Activated CD8-positive, alpha-beta memory T cell treated with anti-CD3 and anti-CD28 coated beads, Interleukin-2, amount 50 U/mL, for 1 hour (primary cell): ENCODE results near the gene RAPGEF2.
"Not testable (repeated sequence)": the region's sequence is repeated elsewhere in the genome, so short reads cannot be mapped to it uniquely, and the experiment has no call there.

Experiments
- DNase-seq: peaks from one replicate; pipeline ENCODE4 v3.0.0-alpha.2; 2020; ENCODE audit errors: extremely low read depth

The RAPGEF2 gene

DNA sequence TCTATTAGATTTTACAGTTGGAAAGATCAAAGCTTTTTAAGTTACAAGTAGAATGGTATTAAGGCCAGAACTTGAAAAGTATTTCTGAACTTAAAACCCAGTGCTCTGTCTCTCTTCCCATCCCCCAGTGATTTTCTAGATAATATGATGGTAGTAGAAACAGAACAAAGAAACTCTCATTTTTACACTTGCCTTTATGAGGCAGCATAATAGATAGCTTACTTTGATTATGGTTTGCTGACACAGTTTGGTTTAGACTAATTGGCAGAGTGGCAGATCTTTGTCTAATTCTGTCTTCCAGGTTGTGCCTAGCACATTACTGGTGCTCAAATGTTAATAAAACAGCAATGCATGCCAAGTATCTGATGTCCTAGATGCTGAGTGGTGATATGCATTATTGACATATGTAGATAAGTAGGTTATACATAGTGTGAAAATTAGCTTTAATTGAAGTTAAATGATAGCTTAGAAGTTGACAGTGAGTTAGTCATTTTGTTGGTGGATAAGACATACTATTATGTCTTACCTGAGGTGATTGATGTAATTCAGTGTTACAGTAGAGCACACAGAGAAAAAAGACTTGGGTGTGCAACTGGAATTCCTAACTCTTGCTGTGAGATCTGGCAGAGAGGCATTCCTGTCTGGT, 4.3 kb upstream of the RAPGEF2 start:
- DNase-seq = no peak

DNA sequence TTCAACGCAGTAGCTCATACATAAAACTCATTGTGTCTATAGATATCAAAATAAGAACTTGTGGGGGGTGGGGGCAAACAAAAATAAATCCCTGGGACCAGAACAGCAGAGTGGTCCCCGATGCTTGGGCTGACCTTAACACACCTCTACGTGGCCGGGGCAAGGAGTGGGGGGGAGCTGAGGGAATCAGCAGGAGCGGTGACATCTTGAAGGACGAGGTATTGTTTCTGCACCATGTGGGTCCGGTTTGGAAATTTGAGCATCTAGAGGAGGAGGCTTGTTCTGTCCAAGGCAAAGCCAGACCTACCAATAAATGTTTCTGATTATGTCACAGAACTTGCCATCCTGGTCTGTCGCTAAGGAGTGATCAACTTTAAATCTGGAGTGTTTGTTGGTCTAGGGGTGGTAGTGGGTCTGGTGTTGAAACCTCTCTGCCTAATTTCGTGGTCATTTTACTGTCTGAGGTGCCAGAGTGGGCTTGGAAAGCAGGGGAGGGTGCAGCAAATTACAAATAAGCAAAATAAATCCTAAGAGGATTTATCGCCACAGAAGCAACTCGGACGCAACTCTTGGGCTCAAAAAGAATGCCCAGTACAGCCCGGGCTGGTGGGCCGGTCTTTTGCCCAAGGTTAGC, 774 bp upstream of the RAPGEF2 start:
- no peak for DNase-seq

DNA sequence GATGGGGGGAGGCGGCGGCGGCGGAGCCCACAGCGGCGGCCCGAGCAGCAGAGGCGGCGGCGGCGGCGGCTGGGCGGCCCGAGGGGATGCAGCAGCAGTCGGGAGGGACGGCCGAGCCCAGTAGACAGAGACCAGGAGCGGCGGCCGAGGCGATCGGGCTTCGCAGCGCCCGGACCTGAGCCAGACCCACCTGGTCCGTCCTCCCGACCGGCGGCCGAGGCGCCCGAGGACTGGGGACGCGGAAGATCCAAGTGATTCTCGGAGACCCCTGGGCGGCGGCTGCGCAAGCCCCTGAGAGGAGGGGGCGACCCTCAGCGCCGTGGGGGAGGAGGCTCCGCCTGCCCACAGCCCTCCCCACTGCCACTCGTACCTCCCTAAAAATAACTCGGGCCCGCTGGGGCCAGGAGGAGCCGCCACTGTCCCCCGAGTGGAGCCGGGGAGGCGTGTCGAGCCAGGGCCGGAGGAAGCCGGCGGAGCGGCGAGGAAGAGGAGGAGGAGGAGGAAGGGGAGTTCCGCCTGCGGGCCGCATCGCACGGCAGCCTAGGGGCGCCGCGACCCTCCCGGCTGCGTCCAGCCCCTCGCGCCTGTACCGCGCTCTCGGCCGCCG, 608 bp downstream of the RAPGEF2 start:
- no peak for DNase-seq

DNA sequence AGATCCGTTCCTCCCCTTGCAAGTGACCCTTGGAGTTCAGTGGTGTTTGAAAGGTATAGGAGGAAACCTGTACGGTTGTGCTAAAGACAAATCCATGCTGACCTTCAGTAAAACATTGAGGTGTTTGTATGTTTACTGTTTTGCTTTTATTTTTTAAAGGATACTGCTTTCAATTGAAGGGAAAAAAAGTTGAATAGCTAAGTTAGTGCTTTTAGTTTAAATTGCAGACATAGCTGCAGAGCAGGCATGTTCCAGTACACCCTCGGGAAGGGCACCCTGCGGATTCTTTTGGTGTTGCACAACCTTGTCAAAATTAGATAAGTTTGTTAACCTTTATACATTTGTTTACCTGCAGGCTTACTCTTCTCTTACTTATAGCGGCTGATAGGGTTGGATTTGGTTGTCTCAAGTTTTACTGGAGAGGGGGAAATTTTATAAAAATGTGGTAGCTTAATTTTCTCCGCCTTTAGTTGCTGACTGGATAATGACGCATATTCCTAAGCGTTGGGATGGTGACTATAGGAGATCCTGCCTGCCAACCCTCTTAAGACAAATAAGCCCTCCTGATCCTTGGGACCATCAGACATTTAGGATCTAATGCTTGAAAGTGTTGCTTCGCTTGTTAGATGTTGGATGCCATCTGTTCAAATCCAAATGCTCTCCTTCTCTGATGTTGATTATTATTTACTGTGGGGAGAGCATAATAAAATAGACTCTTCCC, 2.0 kb downstream of the RAPGEF2 start:
- no peak for DNase-seq

DNA sequence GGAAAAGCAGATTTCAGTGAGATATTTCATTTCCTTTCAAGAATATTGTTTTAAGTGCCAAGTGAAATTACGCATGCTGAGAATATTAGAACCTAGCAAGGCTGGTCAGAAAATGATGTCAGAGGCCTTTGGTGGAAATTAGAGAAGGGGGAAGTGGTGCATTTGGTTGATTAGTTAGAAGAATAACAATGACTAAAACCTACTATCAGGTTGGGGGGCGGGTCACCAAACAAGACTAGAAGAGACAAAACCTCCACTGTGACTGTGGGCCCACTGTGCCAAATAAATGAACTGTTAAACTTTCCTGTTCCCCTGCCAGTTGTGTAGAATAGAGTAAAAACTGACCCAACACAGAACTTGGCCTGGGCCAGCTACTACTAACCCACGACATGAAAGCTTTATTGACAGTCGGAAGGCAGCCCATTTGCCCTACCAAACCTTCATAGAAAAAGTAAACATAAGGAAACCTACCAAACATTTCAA, 2.9 kb downstream of the RAPGEF2 start:
- no peak for DNase-seq

DNA sequence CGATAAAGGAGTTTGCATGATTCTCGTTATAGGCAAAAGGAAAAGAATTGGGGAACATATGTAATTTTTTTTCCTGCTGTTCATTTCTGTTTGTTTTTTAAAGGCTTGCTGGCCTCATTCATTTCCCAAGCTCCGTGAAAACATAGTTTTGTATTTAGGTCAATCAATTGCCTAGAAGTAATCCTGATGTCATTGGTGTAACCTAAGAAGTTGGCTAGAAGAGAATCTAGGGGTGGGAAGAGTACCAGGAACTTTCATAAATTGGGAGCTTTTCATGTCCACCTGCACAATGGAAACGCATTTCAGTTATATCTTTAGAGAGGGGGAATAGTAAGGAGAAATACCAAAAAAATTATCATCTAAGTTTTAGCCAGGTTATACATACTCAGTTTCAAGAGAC, 3.8 kb downstream of the RAPGEF2 start:
- no peak for DNase-seq

DNA sequence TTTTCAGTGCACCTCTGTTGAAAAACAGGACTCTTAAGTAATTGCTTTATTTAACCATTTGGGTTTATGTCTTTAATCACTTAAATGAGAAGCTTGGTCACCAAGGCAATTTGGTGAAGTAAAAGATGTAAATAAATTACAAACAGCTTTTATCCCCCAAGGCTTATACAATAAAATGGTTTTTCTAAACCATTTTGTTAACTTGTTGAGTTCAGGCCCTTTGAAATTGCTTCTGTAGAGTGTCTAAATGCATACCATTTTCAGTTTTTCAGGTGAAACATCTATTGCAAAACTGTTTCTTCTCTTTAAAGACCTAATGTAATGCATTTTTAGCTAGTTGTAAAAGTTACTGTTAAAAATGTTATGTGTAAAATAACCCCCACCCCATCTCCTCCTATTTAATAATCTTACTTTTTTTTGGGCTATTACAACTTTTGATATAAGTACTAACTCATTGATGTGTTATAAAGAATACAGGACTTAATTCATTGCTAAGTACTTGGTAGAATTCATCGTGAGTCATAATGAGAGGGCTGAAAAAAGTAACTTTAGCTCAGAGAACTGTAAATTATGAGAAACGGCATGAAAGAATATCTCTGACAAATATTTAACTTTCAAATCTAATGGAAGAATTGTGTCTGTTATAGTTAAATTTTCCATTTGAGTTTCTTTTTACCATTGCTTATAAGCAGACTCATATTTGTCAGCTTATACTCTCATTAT, 4.5 kb downstream of the RAPGEF2 start:
- no peak for DNase-seq

DNA sequence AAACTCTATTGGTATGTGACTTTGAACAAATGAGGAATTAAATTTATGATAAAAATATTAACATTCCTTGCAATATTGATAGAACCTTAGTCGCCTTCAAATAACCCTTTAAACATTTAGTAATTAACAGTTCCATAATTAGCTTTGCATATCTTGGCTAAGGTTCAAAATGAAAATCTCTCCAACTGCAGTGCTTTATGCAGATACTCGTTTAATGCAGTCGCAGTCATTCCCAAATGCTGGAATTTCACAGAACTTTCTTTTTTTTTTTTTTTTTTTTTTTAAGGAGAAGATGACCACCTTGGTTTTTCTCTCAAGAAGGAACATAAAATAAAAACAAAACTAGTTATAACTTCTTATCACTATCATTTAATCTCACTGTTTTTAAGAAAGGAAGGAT, 5.2 kb downstream of the RAPGEF2 start:
- no peak for DNase-seq

DNA sequence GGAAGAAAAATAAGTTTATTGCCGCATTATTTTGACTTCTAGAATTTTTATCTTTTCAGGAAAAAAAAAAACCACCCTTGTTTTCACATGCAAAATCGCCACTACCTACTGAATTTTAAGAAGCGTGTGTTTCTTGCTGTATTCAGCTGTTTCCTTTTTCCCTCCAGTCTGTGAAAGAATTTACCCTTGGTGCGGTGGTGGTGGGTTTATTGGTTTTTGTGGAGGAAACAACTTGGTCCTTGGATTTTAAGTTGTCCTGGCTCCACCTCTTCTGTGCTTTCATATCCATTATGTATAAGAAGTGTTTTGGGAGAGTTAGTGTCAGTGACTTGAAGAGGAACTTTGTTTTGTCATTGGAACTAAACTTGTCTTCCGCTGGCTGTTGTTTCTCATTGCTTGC, 8.1 kb downstream of the RAPGEF2 start:
- no peak for DNase-seq

DNA sequence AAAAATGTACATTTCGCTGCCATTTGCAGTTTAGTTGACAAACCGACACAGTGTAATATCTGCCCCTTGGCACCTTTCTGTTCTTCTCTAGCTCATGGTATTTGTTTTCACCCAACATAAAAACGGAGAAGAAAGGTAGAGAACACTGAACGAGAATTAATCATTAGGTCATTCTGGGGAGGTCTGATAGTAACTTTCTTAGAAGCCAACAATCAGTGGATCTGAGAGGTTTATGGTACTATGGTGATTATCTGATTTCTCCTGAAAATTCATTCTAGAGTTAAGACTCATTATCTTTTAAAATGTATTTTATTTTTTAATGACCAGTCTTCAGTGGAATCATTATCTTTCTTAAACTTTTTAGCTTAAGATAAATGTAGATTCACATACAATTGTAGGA, 8.5 kb downstream of the RAPGEF2 start:
- DNase-seq = no peak

DNA sequence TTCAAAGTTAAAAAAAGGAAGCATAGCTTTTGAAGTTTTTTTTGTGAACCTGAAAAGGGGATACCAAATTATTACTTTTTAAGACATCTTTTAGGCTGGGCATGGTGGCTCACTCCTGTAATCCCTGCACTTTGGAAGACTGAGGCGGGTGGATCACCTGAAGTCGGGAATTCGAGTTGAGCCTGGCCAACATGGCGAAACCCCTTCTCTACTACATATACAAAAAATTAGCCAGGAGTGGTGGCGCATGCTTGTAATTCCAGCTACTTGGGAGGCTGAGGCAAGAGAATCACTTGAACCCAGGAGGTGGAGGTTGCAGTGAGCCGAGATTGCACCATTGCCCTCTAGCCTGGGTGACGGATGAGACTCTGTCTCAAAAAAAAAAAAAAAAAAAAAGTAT, 10.5 kb downstream of the RAPGEF2 start:
- not testable (repeated sequence) for DNase-seq

DNA sequence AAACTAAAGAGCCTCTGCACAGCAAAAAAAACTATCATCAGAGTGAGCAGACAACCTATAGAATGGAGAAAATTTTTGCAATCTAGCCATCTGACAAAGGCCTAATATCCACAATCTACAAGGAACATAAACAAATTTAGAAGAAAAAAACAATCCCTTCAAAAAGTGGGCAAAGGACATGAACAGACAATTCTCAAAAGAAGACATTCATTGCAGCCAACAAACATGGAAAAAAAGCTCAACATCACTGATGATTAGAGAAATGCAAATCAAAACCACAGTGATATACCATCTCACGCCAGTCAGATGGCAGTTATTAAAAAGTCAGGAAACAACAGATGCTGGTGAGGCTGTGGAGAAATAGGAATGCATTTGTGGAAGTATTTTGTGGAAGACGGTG, 13.2 kb downstream of the RAPGEF2 start:
- not testable (repeated sequence) for DNase-seq

DNA sequence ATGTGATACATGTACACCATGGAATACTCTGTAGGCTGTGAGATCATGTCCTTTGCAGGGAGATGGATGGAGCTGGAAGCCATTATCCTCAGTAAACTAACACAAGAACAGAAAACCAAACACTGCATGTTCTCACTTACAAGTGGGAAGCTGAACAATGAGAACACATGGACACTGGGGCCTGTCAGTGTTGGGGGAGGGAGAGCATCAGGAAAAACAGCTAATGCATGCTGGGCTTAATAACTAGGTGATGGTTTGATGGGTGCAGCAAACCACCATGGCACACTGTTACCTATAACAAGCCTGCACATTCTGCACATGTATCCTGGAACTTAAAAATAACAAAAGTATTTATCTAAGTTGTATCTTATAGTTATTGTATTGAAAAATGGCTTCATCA, 13.8 kb downstream of the RAPGEF2 start:
- DNase-seq = not testable (repeated sequence)

DNA sequence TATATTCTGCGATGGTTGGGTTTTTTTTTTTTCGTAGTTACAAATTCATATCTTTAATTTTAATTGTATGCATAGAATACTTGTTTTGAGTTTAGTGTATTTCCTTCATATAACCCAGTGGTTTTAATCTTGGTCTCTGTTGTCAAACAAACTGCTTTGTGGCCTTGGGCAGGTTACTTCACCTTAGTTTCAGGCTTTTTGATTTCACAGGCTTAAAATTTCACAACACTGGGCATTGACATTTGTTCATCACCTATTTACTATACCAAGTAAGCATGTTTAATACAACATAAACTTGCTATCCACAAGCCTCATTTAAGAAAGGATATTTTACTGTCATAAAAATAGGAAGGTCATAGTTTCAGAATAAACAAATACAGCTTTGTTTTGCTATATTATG, 14.7 kb downstream of the RAPGEF2 start:
- DNase-seq = no peak

DNA sequence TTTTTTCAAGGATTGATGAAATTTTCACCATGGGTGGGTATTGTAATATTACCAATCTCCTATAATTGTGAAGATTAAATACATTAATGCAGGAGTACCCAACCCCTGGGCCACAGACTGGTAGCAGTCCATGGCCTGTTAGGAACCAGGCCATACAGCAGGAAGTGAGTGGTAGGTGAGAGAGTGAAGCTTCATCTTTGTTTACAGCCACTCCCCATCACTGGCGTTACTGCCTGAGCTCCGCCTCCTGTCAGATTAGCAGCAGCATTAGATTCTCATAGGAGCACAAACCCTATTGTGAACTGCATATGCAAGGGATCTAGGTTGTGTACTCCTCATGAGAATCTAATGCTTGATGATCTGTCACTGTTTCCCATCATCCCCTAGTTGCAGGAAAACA, 15.1 kb downstream of the RAPGEF2 start:
- no peak for DNase-seq

DNA sequence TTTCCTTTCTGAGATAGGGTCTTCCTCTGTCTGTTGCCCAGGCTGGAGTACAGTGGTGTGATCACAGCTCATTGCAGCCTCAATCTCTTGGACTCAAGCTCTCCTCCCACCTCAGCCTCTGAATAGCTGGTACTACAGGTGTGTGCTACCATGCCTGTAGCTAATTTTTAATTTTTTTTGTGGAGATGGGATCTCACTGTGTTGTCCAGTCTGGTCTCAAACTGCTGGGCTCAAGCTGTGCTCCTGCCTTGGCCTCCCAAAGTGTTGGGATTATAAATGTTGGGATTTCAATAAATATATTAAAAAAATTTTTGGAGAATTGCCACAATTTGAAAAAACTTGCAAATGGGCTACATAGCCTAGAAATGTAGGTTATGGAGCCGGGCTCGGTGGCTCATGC, 18.5 kb downstream of the RAPGEF2 start:
- no peak for DNase-seq

DNA sequence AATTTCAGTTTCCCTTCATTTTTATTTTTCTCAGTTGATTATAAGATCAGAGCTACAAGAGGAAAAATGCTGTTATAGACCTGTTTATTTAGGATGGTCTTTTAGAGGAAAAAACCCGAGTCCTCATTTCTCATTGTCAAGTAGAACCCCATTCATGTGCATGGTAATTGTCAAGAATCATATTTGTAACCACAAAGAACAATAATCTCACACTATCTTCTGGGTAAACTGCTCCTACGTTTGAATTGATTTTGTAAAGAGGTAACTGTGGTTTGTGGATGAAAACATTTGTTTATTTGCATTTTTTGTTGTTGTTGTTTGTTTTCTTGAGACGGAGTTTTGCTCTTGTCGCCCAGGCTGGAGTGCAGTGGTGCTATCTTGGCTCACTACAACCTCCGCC, 23.8 kb downstream of the RAPGEF2 start:
- DNase-seq = no peak

DNA sequence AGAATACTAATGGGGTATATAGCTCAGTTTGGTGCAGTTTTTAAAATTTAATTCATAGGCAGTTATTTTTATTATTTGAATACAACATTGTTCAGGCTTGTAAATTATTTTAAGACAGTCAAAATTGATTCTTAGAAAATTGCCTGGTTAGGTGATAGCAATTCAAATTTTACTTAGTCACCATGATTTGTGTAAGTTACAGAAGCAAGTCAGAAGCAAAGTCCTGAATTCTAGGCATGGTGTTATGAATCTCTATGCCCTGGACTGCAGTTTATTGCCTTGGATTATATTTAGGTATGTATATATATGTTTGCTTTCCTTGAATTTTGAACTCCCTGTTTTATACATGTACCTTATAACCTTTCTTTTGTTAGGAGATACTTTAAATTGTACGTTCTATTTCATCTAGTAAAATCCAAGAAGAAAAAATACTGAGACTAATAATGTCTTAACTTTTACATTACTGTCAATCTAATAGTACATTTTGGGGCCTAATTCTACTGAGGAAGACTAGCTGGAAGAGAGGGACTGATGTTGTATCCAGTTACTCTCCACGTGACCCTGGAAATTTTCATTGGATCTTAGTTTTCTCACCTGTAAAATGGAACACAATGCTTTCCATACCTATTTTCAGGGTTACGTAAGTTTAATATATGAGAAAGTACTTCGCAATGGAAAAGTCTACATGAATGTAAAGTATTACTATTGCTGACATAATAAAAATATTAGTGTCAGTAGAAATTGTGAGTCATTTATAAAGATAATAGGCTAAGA, 25.1 kb downstream of the RAPGEF2 start:
- DNase-seq = no peak

DNA sequence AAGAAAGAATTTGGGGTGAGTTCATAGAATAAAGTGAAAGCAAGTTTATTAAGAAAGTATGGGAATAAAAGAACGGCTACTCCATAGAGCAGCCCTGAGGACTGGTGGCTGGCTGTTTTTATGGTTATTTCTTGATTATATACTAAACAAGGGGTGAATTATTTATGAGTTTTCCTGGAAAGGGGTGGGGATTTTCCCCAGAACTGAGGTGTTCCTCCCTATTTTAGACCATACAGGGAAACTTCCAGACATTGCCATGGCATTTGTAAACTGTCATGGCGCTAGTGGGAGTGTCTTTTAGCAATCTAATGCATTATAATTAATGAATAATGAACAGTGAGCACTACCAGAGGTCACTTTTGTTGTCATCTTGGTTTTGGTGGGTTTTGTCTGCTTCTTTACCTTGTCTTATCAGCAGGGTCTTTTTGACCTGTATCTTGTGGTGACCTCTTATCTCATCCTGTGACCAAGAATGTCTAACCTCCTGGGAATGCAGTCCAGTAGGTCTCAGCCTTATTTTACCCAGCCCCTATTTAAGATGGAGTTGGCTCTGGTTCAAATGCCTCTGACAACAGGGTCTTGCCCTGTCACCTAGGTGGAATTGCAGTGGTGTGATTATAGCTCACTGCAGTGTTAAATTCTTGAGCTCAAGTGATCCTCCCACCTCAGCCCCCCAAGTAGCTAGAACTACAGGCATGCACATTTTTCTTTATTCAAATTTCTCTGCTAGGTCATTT, 27.1 kb downstream of the RAPGEF2 start:
- no peak for DNase-seq

DNA sequence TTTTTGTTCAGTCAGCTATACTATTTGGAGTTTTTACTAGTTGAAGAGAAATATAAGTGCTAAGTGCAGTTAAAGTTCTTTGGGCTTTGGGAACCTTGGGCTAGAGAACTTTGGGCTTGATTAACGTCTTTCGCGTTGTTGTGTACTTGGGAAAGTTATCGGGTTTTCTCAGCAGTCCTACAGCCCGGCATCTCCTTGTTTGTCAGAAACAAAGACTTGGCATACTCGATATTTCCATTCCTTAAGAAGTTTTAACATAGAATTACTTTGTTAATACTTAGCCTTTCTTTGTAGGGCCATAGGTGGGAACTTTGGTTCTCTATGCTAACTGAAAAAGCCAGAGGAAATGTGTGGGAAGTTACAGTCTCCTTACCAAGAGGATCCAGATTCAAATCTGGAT, 28.7 kb downstream of the RAPGEF2 start:
- no peak for DNase-seq

DNA sequence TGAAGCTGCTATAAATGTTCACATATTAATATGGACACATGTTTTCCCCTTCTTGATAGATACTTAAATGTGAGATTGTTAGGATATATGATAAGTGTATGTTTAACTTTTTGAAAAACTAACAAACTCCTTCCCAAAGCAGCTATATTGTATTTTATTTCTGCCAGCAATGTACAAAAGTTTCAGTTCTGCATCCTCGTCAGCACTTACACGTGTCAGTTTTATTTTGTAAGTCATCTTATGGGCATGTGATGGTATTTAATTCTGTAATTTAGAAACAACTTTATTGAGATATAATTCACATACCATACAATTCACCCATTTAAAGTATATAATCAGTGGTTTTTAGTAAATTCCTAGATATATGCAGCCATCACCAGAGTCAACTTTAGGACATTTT, 31.6 kb downstream of the RAPGEF2 start:
- no peak for DNase-seq
